Colonic mucosa (tissue), 4 donors: ENCODE data around the gene UGT1A7. TPM values are rescaled to one million over a fixed set of nuclear protein-coding genes. Genes with fewer than 3 reads are reported as not detected.
"Not testable (repeated sequence)": the region's sequence is repeated elsewhere in the genome, so short reads cannot be mapped to it uniquely, and the experiment has no call there.

Experiments used
- DNase-seq: peaks from one replicate; pipeline ENCODE4 v3.0.0-alpha.2; 2020
- H3K27ac ChIP-seq: fragments of 200-600 bp; one replicate; pipeline ENCODE4 v1.8.0; 2021
- H3K27me3 ChIP-seq: fragments of 200-600 bp; one replicate; pipeline ENCODE4 v1.8.0; 2021
- H3K36me3 ChIP-seq: fragments of 200-600 bp; one replicate; pipeline ENCODE4 v1.8.0; 2021
- H3K4me1 ChIP-seq: fragments of 200-600 bp; one replicate; pipeline ENCODE4 v1.8.0; 2021; ENCODE audit warnings: mild to moderate bottlenecking
- H3K4me3 ChIP-seq: fragments of 200-600 bp; one replicate; pipeline ENCODE4 v1.8.0; 2021
- H3K9ac ChIP-seq, 2 donors: one replicate each; pipeline ENCODE4 v1.7.0; 2013; ENCODE audit warnings: control low read depth in 2 of 2, low read depth in 2 of 2, low read length in 2 of 2
- H3K9me3 ChIP-seq: fragments of 200-600 bp; one replicate; pipeline ENCODE4 v1.8.0; 2021
- CTCF ChIP-seq: fragments of 200-600 bp; IDR thresholded peaks from one replicate; pipeline ENCODE4 v1.8.0; 2022; ENCODE audit warnings: antibody characterized with exemption, mild to moderate bottlenecking
- intact Hi-C: fragments of 100-400 bp; cut with DNase I; formaldehyde crosslinking; loops from one replicate; pipeline ENCODE4 v1.14.1; 2022
- total RNA-seq, 2 donors: library from RNA; stranded (reverse); fragmentation: NEBNext Ultra II Directional in 1 of 2; extraction: Animal tissue kit (Norgen Biotek cat#: 25700) in 1 of 2; gene quantifications; one replicate each; pipeline ENCODE4 v1.2.1, GENCODE V29; 2021
- donor health status: healthy.
- donor health status: DM: no; HTN: no; CAD: no.
- donor health status: DM: no; HTN: no; CAD: no.

UGT1A7 gene
- total RNA-seq, 2 donors from 2014 or later, result 3.1 TPM

DNA sequence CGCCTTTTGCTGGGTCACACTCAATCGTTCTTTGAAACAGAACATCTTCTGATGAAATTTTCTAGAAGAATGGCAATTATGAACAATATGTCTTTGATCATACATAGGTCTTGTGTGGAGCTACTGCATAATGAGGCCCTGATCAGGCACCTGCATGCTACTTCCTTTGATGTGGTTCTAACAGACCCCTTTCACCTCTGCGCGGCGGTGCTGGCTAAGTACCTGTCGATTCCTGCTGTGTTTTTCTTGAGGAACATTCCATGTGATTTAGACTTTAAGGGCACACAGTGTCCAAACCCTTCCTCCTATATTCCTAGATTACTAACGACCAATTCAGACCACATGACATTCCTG lies 31.5 kb downstream of the UGT1A7 start:
- H3K9ac ChIP-seq, result no peak overlapping the region
- no peaks in the 10 kb centered on the region for H3K9me3 ChIP-seq
- no peak overlapping the region for H3K4me3 ChIP-seq
- H3K36me3 ChIP-seq, result no peaks in the 10 kb centered on the region
- H3K4me1 ChIP-seq, result no peaks in the 10 kb centered on the region
- TF ChIP-seq CTCF, result no peak
- intact Hi-C loops, result loop anchor here (10.0 kb wide), 2 partner anchors 248 to 428 kb away; no protein-coding TSS in a partner anchor
- H3K27me3 ChIP-seq, result no peaks in the 10 kb centered on the region
- no peak for DNase-seq
- no peak overlapping the region for H3K27ac ChIP-seq

DNA sequence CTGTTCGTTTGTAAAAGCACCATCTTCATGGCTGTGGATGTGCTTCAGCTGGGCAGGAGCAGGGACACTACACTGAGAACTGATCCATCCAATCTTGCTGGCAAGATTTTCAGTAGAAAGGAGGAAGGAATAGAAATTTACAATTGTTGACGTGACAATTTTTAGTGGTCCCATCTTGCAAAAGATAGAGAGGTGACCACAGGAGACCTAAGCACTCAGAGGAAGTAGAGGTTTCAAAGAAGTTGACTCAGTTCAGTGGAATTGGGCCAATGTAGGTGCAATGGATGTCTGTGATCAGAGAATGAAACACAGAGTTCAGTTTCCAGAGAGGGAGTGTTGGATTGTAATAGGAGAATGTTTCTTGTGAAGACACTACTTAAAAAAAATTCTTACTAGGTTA lies 32.4 kb downstream of the UGT1A7 start:
- DNase-seq, result no peak

DNA sequence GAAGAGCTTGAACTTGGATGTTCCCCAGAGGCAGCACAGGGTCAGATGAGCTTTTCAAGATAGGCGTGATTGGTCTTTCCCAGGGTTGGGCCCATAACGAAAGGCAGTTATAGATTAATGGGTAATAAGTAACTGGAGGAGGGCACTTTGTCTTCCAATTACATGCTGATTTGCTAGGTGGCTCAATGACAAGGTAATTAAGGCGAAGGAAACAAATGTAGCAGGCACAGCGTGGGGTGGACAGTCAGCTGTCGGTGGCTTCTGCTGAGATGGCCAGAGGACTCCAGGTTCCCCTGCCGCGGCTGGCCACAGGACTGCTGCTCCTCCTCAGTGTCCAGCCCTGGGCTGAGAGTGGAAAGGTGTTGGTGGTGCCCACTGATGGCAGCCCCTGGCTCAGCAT lies 36.9 kb downstream of the UGT1A7 start, which contains the start of gene UGT1A4:
UGT1A4 (plus strand) TSS at position 185 of the 400 bp plus-strand sequence; CDS start at position 270, 85 bp downstream.
- H3K27ac ChIP-seq, result no peak within 1 kb of the TSS
- H3K4me3 ChIP-seq, result no peak within 1 kb of the TSS
- no peaks in the 10 kb centered on the region for H3K4me1 ChIP-seq
- DNase-seq, result no peak
- no peak within 1 kb of the TSS for H3K9ac ChIP-seq
- intact Hi-C loops, result loop anchor here (10.0 kb wide), 2 partner anchors 254 to 434 kb away; no protein-coding TSS in a partner anchor
- TF ChIP-seq CTCF, result no peak
- H3K36me3 ChIP-seq, result no peaks in the 10 kb centered on the region
- no peaks in the 10 kb centered on the region for H3K27me3 ChIP-seq
- H3K9me3 ChIP-seq, result no peaks in the 10 kb centered on the region

More for the DNA sequence above, 32.4 kb downstream of the UGT1A7 start:
- intact Hi-C loops, result loop anchor here (10.0 kb wide), 2 partner anchors 249 to 429 kb away; no protein-coding TSS in a partner anchor
- H3K4me3 ChIP-seq, result no peak overlapping the region
- no peaks in the 10 kb centered on the region for H3K27me3 ChIP-seq
- H3K9me3 ChIP-seq, result no peaks in the 10 kb centered on the region
- H3K36me3 ChIP-seq, result no peaks in the 10 kb centered on the region
- no peak overlapping the region for H3K27ac ChIP-seq
- no peak for TF ChIP-seq CTCF
- H3K9ac ChIP-seq, result no peak overlapping the region
- H3K4me1 ChIP-seq, result no peaks in the 10 kb centered on the region

- no peaks in the 10 kb centered on the region for H3K4me1 ChIP-seq
- no peaks in the 10 kb centered on the region for H3K9me3 ChIP-seq
- H3K27ac ChIP-seq, result no peak within 1 kb of the TSS
- intact Hi-C loops, result no loop called here
- TF ChIP-seq CTCF, result no peak
- no peaks in the 10 kb centered on the region for H3K27me3 ChIP-seq
- H3K36me3 ChIP-seq, result no peaks in the 10 kb centered on the region
- H3K9ac ChIP-seq, result no peak within 1 kb of the TSS
- DNase-seq, result no peak
- no peak within 1 kb of the TSS for H3K4me3 ChIP-seq
Observed at GRCh38 chr2:233728723-233729301, 47.1 kb downstream of the UGT1A7 start, which contains the start of gene UGT1A3. UGT1A3 (plus strand) TSS chr2:233729042; CDS start chr2:233729127, 85 bp downstream.

DNA sequence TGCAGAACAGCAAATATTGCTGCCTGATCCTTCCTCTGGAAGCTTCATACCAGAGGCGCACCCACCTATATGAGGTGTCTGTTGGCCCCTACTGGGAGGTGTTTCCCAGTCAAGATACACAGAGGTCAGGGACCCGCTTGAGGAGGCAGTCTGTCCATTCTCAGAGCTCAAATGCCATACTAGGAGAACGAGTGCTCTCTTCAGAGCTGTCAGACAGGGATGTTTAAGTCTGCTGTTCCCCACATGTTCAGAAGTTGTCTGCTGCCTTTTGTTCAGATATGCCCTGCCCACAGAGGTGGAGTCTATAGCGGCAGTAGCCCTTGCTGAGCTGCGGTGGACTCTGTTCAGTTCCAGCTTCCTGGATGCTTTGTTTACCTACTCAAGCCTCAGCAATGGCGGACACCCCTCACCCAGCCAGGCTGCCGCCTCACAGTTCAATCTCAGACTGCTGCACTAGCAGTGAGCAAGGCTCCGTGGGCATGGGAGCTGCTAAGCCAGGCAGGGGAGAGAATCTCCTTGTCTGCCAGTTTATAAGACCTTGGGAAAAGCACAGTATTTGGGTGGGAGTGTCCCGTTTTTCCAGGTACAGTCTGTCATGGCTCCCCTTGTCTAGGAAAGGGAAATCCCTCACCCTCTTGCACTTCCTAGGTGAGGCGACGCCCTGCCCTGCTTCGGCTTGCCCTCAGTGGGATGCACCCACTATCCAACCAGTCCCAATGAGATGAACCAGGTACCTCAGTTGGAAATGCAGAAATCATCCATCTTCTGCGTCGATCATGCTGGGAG lies 55.4 kb downstream of the UGT1A7 start:
- H3K4me1 ChIP-seq, H3K36me3 ChIP-seq, H3K27ac ChIP-seq, H3K4me3 ChIP-seq, H3K9me3 ChIP-seq, intact Hi-C loops, H3K27me3 ChIP-seq, H3K9ac ChIP-seq: not testable (repeated sequence)
- DNase-seq, result peak; percentile 47

- intact Hi-C loops, result no loop called here
- Histone ChIP-seq H3K36me3 (no peaks in the 10 kb centered on the region), H3K4me1 (no peaks in the 10 kb centered on the region), H3K9me3 (no peaks in the 10 kb centered on the region), H3K9ac (no peak overlapping the region), H3K27ac (no peak overlapping the region), H3K27me3 (no peaks in the 10 kb centered on the region), H3K4me3 (no peak overlapping the region)
- no peak for TF ChIP-seq CTCF
- no peak for DNase-seq
Observed at GRCh38 chr2:233740870-233741269, 59.2 kb downstream of the UGT1A7 start.
